ENCODE measurements around the gene PKP4. TPM values are rescaled to one million over a fixed set of nuclear protein-coding genes. Genes with fewer than 3 reads are reported as not detected.
A peak's percentile ranks its signal among the peaks of the same experiment; 100 is the strongest.

Gene PKP4
- total and polyA plus RNA-seq, 12 donors, result 17.9 to 59.0 (median 45.2) TPM

DNA sequence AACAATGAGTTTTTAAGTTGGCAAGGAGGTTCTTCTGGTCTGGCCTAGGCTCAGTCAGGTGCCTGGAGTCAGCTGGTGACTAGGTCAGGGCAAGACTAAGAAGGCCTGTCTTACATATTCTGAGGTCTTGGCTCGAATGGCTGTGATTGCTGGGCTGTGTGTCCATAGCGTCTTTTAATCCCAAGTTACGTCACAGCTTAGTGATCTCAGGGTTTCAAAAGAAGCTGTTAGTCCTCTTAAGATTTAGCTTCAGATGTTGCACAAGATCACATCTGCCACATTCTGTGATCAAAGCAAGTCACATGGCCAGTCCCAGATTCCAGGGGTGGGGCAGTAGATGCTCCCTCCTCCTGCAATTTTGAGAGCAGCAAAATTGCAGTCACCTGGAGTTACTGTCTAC lies 61.3 kb downstream of the PKP4 start:
- ATAC-seq (peak in 6 of 8 donors; percentile 39 to 88 (median 50)), DNase-seq (no peak)
- H3K9me3 ChIP-seq, result peaks cover 0 to 6% (median 0%) of the 10 kb centered on the region in 11 donors
- TF ChIP-seq, protein P1, sequence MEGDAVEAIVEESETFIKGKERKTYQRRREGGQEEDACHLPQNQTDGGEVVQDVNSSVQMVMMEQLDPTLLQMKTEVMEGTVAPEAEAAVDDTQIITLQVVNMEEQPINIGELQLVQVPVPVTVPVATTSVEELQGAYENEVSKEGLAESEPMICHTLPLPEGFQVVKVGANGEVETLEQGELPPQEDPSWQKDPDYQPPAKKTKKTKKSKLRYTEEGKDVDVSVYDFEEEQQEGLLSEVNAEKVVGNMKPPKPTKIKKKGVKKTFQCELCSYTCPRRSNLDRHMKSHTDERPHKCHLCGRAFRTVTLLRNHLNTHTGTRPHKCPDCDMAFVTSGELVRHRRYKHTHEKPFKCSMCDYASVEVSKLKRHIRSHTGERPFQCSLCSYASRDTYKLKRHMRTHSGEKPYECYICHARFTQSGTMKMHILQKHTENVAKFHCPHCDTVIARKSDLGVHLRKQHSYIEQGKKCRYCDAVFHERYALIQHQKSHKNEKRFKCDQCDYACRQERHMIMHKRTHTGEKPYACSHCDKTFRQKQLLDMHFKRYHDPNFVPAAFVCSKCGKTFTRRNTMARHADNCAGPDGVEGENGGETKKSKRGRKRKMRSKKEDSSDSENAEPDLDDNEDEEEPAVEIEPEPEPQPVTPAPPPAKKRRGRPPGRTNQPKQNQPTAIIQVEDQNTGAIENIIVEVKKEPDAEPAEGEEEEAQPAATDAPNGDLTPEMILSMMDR (IDR thresholded peaks at IDR 0.05), result no peak
- H3K27me3 ChIP-seq, result no peaks in the 10 kb centered on the region
- H3K4me3 ChIP-seq, result no peak overlapping the region
- no peak overlapping the region for H3K27ac ChIP-seq
- 74 to 80% methylated on average over 3 of the region's 3 CpGs for WGBS, 2 donors
- peaks cover 0 to 9% (median 0%) of the 10 kb centered on the region in 9 donors for H3K36me3 ChIP-seq
- H3K4me1 ChIP-seq, result peaks cover 0 to 24% (median 7%) of the 10 kb centered on the region in 9 donors
- intact Hi-C loops (cut with DNase I), result no loop called here

DNA sequence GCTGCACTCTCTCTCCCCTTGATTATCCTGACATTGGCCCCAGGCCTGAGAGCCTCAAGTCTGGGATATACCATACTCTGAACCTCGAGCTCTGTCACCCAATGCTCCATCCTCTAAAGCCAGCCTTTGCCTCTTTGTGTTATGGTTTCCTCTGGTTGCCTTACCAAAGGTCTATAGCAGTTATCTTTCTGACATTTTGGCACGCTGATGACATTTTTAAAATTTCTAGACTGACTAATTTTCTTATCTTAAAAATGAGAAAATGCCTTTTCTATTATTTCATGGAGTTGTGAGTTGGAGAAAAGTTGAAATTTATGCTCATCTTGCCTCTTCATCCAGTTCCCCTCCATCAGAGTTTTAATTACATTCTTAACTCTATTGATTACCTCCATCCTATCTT lies 62.7 kb downstream of the PKP4 start:
- Histone ChIP-seq H3K4me3 (no peak overlapping the region), H3K36me3 (no peaks in the 10 kb centered on the region), H3K9me3 (peaks cover 0 to 6% (median 0%) of the 10 kb centered on the region in 11 donors), H3K27me3 (no peaks in the 10 kb centered on the region), H3K4me1 (peaks cover 0 to 24% (median 7%) of the 10 kb centered on the region in 9 donors), H3K27ac (no peak overlapping the region)
- intact Hi-C loops (cut with DNase I), result no loop called here
- TF ChIP-seq, protein P1 (IDR thresholded peaks at IDR 0.05), result no peak
- DNase-seq, result no peak
- ATAC-seq, result no peak
- 75 to 78% methylated on average over 2 of the region's 2 CpGs for WGBS, 2 donors

DNA sequence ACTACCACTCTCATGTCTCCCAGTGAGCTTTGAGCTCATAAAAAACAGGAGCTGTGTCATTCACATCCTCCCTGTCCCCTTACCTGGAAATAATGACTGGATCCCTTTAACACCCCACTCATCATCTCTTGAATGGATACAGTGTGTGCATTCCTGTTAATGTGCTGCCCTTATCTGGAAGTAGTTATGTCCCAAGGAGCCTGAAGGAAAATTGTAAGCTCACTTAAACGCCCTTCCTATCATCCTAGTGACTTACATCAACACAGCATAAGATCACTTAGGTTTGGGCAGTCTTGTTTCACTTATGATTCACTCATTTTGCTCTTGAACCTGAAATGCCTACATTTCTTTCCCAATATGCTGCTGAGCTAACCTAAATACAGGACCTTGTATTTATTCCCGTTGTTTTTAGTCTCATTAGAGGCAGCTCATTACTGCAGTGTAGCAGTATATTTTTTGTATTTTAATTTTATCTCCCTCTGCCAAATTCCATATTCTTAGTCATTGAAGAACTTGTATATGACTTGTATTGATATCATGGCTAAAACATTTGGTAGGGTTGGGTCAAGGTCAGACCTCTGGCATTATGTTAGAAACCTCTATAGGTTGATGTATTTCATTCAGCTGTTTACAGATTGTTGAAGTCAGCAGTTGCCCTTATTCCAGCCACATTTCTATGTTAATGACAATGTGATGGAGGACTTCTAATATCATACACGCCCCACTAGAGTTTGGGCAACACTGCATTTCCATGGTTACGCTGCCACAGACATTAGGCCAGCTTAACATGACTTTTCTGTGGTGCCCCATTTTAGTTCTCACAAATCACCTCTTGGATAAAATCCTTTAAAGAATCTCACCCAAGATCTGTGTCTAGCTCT lies 72.9 kb downstream of the PKP4 start:
- H3K36me3 ChIP-seq, result peaks cover 0 to 17% (median 0%) of the 10 kb centered on the region in 9 donors
- WGBS, 2 donors, result 80 to 86% methylated on average over 4 of the region's 4 CpGs
- peak overlapping the region in 1 of 10 donors; percentile 17 for H3K27ac ChIP-seq
- peak in 4 of 8 donors; percentile 37 to 55 (median 43) for ATAC-seq
- no peak overlapping the region for H3K4me3 ChIP-seq
- H3K9me3 ChIP-seq, result no peaks in the 10 kb centered on the region
- H3K4me1 ChIP-seq, result peaks cover 0 to 5% (median 0%) of the 10 kb centered on the region in 9 donors
- intact Hi-C loops (cut with DNase I), result no loop called here
- no peak for DNase-seq
- TF ChIP-seq, protein P1 (IDR thresholded peaks at IDR 0.05), result no peak
- no peaks in the 10 kb centered on the region for H3K27me3 ChIP-seq

DNA sequence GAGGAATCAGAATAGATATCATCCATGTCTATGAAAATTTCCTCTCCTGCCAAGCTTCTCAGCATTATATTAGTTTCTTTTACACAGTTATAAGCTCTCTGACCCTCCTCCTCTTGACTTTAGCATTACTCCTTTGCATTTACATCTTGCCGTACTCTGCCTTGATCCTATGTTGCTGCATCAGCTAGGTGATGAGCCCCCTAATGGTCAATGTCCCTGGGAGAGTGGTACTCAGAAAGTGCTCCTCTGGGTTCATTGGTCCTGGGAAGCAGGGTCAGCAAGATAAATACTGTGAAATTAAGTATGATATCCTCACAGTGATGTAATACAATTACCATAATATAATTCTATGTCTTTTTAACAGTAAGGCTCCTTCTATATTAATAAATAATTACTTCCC lies 74.1 kb downstream of the PKP4 start:
- H3K4me1 ChIP-seq, result peaks cover 0 to 5% (median 0%) of the 10 kb centered on the region in 9 donors
- 97 to 98% methylated on average over 1 of the region's 1 CpG for WGBS, 2 donors
- no peak overlapping the region for H3K27ac ChIP-seq

More for the DNA sequence above, 74.1 kb downstream of the PKP4 start:
- ATAC-seq, result no peak
- intact Hi-C loops (cut with DNase I), result no loop called here
- no peak overlapping the region for H3K4me3 ChIP-seq
- no peaks in the 10 kb centered on the region for H3K27me3 ChIP-seq
- H3K36me3 ChIP-seq, result peaks cover 0 to 28% (median 0%) of the 10 kb centered on the region in 9 donors
- TF ChIP-seq, protein P1 (IDR thresholded peaks at IDR 0.05), result no peak
- no peak for DNase-seq
- H3K9me3 ChIP-seq, result no peaks in the 10 kb centered on the region

All from heart right ventricle (tissue), 16 donors.